Muscle of arm (tissue), 12 donors: Measurements from ENCODE around the gene MSMO1. TPM values are rescaled to one million over a fixed set of nuclear protein-coding genes. Genes with fewer than 3 reads are reported as not detected.

Source experiments
- DNase-seq: peaks from one replicate; pipeline ENCODE4 v3.0.0-alpha.2; 2013
- polyA plus RNA-seq, 12 donors: library from polyadenylated mRNA; unstranded; fragments of 120-200 nt; gene quantifications; one replicate each; pipeline ENCODE4 v1.2.1, GENCODE V29; 2013; ENCODE audit not compliant: insufficient read length in 12 of 12

MSMO1 gene
- polyA plus RNA-seq, 12 donors, result 19.9 to 41.4 (median 29.3) TPM; not detected in 1

DNA sequence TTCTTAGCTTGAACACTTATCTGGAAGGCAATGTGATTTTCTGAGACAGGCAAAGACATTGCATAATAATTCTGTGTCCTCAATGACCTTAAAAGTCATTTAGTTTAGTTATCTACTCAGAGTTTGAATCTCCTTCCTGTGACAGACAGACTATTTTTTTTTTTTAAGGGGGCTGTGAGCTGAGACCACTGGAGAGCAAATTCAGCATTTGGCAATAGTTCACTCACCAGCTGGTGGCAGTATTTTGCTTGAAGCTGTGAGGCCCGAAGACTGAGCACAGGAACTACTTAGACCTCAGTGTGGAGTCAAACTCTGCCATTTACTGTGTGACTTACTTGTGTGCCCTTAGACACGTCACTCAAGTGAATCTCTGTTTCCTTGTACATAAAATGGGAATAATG is 28.4 kb downstream of the MSMO1 start:
- no peak for DNase-seq

DNA sequence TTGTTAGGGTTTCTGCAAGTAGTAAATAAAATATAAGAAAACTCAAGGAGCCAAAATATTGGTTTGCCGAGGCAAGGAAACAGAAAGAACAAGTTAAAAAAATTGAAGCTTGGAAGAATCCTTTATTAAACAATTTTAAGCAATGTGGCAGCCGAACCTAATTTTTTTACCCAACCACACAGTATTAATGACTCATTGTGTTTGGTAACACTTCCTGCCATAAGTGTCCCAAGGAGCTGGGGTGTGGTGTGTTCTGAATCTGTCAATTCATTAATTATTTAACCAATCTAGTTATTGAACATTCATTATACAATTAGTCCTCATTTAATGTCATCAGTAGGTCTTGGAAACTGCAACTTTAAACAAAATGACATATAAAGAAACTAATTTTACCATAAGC is 32.0 kb downstream of the MSMO1 start:
- DNase-seq, result no peak

GRCh38 chr4:165360041-165360695 is 32.7 kb downstream of the MSMO1 start:
- no peak for DNase-seq

DNA sequence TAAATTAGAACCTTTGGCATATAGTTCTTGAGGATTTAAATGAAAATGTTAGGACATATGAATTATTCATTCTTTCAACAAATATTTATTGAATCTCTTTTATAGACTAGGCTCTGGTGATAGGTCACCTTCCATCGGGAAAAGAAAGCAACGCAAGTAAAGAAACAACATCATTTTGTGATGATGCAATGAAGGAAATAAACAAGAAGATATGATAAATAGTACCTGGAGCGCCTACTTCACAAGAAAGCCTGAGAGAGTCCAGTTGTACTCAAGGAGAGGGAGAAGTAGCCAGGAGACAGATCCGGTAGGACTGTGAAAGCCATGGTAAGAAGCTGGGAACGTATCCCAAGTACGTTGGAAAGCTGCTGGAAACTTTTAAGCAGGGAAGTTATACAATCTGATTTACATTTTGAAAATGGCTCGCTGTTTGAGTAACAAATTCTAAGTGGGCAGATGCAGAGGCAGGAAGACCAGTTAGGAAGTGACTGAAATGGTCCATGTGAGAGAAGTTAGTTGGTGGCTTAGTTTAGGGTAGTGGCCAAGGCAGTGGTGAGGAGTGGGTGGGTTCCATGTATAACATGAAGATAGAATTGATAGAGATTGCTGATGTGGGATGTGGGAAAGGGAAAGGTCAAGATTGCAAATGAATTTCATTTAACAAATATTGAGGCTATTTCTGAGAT is 33.7 kb downstream of the MSMO1 start:
- no peak for DNase-seq

DNA sequence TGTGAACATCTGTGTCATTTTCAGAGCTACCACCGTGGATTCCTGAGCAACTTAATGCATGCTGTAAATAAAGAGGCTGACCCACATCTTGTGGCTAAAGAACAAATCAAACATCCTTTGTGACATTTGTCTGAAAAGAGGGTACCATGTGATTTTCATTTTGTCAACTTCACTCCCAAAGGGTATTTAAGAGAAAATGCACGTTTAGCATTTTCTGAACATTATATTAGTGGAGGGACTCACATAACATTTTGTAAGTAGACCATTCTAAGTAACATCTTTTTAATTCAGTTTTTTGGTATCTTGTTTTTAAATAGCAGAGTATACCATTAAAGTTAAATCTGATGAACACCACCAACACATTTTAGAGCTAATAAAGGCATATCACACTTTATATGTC is 34.3 kb downstream of the MSMO1 start:
- no peak for DNase-seq

DNA sequence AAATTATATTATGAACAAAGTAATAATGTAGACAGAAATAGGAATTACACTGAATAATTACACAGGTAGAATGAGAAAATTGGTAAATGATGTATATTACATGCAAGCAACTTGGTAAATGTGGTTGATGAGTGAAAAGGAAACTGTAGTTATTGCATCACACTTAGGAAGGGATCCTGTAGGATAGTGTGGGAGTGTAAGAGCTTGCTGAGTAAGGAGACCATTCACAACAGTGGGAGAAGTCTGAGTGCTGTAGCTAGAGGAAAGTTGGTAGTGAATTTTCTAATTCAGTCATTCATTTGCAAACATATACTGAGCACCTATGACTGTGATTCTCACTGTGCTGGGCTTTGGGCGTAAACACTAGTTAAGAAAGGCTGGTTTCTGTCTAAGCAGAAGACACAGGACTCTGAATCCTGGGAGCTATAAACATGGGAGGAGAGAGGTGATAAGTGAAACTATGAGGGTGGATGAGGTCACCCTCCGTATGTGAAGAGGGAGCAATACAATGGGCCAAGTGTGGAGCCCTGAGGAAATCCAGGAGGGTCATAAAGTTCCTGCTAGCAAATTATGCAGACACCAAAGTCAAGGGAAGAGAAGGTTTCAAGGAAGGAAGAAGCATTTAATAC is 37.1 kb downstream of the MSMO1 start:
- no peak for DNase-seq

- no peak for DNase-seq
These were observed 39.6 kb downstream of the MSMO1 start for GRCh38 chr4:165367040-165367439.

DNA sequence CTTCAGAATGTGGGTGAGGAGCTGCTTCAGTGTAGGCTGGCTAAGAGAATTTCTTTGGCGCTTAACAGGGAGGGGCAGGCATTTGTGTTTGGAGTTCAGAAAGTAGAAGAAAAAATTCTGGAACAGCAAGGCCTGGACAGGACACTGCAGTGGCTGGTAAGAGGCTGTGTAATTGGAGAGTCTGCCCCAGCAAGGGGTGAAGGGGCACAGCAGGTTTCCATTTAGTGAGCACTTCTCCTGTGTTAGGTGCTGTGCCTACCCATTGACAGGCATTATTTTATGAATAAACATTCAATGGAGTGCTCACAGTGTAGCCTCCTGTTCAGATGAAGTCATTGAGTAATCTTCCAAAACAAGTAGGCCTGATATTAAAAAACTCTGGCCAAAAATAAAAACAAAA is 40.6 kb downstream of the MSMO1 start:
- DNase-seq, result no peak

- no peak for DNase-seq
These were observed 41.1 kb downstream of the MSMO1 start for GRCh38 chr4:165368567-165368966.

- no peak for DNase-seq
These were observed 42.1 kb downstream of the MSMO1 start for GRCh38 chr4:165369522-165369921.

DNA sequence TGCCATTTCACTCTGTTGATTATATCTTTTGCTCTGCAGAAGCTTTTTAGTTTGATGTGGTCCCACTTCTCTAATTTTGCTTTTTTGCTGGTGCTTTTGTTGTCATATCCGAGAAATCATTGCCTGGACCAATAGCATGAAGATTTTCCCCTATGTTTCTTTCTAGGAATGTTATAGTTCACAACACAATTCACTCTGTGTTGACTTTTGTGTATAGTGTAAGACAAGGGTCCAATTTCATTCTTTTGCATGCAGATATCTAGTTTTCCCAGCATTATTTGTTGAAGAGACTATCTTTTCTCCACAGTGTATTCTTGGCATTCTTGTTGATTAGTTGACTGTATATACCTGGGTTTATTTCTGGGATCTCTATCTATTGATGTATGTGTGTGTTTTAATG is 43.1 kb downstream of the MSMO1 start:
- no peak for DNase-seq

- no peak for DNase-seq
These were observed 48.0 kb downstream of the MSMO1 start for GRCh38 chr4:165375465-165375864.

DNA sequence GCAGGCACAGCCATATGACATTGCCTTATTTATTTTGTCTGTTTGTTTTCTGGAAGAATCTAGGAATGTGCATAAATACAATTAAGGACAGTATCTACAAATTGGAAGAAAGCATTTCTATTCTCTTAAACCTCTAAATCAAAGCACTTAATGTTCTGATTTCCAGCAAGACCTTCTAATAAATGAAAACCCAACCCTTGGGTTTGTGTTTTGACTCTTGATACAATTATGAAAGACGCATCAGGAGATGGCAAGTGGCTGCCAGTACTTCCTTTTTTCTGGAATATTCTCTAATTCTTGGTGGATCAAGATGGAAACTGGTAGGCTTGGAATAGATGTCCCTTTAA is 50.9 kb downstream of the MSMO1 start:
- DNase-seq, result no peak

DNA sequence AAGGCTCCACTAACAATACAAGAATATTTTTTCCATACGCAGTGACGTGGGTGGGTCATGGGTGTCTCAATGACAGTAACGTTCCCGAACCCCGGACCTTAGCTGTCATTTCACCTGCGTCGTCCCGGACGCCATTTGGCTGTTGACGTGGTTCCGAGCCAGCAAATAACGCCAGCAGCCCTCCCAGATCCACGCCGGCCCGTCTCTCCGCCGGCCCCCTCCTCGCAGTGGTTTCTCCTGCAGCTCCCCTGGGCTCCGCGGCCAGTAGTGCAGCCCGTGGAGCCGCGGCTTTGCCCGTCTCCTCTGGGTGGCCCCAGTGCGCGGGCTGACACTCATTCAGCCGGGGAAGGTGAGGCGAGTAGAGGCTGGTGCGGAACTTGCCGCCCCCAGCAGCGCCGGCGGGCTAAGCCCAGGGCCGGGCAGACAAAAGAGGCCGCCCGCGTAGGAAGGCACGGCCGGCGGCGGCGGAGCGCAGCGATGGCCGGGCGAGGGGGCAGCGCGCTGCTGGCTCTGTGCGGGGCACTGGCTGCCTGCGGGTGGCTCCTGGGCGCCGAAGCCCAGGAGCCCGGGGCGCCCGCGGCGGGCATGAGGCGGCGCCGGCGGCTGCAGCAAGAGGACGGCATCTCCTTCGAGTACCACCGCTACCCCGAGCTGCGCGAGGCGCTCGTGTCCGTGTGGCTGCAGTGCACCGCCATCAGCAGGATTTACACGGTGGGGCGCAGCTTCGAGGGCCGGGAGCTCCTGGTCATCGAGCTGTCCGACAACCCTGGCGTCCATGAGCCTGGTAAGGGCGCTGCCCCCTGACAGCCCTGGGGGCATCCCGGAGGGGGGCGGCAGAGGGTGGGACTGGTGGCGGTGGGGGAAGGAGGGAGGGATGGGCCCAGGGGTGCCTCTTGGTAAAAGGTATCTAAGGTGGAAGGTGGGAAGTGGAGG is 51.5 kb downstream of the MSMO1 start, which contains the start of gene CPE:
Gene CPE (plus strand): TSS at position 264 of the 933 bp plus-strand sequence. CDS start 214 bp downstream, at position 478.
- peak; percentile 74 for DNase-seq

DNA sequence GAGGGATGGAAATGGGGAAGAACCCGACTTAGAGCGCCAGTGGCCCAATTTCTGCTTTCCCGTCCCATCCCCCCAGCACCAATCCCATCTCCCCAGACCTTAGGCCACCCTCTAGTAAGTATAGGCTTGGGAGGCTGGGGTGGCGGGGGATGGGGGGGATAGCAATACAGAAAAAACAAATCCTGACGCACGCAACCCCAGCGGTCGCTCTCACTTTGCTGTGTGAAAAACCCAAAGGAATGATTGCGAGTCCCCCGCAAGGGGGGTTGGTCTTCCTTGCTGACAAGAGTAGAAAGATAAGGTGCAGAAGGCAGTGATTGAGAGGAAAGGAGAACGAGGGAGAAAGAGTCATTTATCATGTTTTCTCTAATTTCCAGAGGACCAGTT is 52.2 kb downstream of the MSMO1 start:
- no peak for DNase-seq

GRCh38 chr4:165380805-165381204 is 53.3 kb downstream of the MSMO1 start:
- no peak for DNase-seq

- no peak for DNase-seq
These were observed 54.4 kb downstream of the MSMO1 start for GRCh38 chr4:165381821-165382373.

- DNase-seq, result no peak
These were observed 55.2 kb downstream of the MSMO1 start for GRCh38 chr4:165382640-165383039.

- no peak for DNase-seq
These were observed 56.2 kb downstream of the MSMO1 start for GRCh38 chr4:165383591-165384073.

GRCh38 chr4:165384186-165384585 is 56.7 kb downstream of the MSMO1 start:
- DNase-seq, result no peak

DNA sequence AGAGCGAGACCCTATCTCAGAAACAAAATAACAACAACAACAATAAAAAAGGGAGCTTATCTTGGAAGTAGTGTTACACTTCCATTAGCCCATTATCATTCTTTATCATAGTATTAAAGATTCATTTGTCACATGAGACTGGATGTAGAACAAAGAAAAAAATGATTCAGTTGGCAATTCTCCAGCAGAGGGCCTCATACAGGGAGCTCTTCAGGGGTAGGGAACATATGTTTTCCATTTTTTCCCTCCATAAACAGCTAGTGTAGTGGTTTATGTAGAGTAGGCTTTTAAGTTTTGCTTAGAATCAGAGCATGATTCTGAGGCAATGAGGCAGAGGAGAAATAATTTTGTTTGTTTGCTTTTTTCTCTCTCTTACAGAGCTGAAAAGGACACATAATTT is 57.1 kb downstream of the MSMO1 start:
- DNase-seq, result no peak

DNA sequence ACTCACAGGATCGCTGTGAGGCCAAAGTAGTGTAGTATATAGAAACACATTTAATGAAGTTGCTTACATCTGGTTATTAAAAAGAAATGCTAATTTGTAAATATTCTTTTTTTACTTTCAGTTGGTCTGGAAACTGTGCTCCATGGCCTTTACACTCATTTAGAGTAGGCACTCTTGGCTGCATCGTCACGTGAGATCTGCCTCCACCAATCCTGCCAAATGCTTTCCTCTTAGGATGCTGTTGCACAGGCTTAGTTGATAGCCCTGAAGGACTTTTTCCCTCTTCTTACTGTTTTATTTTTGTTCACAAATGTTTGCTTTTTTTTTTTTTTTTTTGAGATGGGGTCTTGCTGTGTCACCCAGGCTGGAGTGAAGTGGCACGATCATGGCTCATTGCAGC is 57.7 kb downstream of the MSMO1 start:
- DNase-seq, result no peak
